A549 treated with AZD9567 at 1 μM for 4 hours (cell line): ENCODE measurements around the gene TADA2A. TPM values are rescaled to one million over a fixed set of nuclear protein-coding genes. Genes with fewer than 3 reads are reported as not detected.

Experiments used
- total RNA-seq: library from RNA; stranded (reverse); fragments of 200-300 nt; extraction: Qiagen RNA extraction; gene quantifications from 5 replicates; pipeline ENCODE4 v1.2.3, GENCODE V29; 2022; ENCODE audit not compliant: insufficient read depth

TADA2A gene, protein sequence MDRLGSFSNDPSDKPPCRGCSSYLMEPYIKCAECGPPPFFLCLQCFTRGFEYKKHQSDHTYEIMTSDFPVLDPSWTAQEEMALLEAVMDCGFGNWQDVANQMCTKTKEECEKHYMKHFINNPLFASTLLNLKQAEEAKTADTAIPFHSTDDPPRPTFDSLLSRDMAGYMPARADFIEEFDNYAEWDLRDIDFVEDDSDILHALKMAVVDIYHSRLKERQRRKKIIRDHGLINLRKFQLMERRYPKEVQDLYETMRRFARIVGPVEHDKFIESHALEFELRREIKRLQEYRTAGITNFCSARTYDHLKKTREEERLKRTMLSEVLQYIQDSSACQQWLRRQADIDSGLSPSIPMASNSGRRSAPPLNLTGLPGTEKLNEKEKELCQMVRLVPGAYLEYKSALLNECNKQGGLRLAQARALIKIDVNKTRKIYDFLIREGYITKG
- 11.3 to 13.6 TPM (median 13.0 TPM) in 5 replicates for total RNA-seq

GRCh38 chr17:37406635-37407461 lies at the start of gene TADA2A, which contains the start of gene ACACA:
TADA2A (plus strand) TSS chr17:37406886; CDS start chr17:37411366, 4,480 bp downstream.
ACACA (minus strand) TSS chr17:37406836; CDS start chr17:37406299, 537 bp downstream.

GRCh38 chr17:37375706-37376105 lies 31.0 kb upstream of the TADA2A start, which contains the start of gene C17orf78:
C17orf78 (plus strand) TSS chr17:37375985; CDS start chr17:37376093, 108 bp downstream.

GRCh38 chr17:37489197-37490001 lies 82.7 kb downstream of the TADA2A start, which contains the start of gene DUSP14:
DUSP14 (plus strand) TSS chr17:37489891; CDS start chr17:37512273, 22,382 bp downstream.

Other genes with a start within 250 kb of the TADA2A start
- not detected in 5 replicates for gene C17orf78, start 30.9 kb upstream of the TADA2A start, total RNA-seq
- 40.3 to 54.5 TPM (median 49.3 TPM) in 5 replicates for gene ACACA, start 50 bp upstream of the TADA2A start, total RNA-seq
- 44.4 to 54.1 TPM (median 51.7 TPM) in 5 replicates for gene DUSP14, start 83.0 kb downstream of the TADA2A start, total RNA-seq
- gene SYNRG, start 202.5 kb downstream of the TADA2A start, total RNA-seq: 11.1 to 15.6 TPM (median 12.8 TPM) in 5 replicates
- 26.2 to 28.2 TPM (median 27.9 TPM) in 5 replicates for gene DDX52, start 236.6 kb downstream of the TADA2A start, total RNA-seq